Keratinocyte (primary cell): ENCODE data around the gene MMP21. TPM values are rescaled to one million over a fixed set of nuclear protein-coding genes. Genes with fewer than 3 reads are reported as not detected.

Source experiments
- DNase-seq: peaks from one replicate; pipeline ENCODE4 v3.0.0-alpha.2; 2011; ENCODE audit warnings: low read depth, missing footprints, low spot score
- FAIRE-seq: peaks from 2 replicates; lab custom pipeline; 2011; peaks lifted over from hg19 to GRCh38; lab: Jason Lieb, UNC
- H2AFZ ChIP-seq: 2 replicates; pipeline ENCODE4 v1.6.0; 2012; ENCODE audit warnings: low read length, control low read depth, inconsistent platforms; ENCODE audit not compliant: control insufficient read depth
- H3K27ac ChIP-seq: 2 replicates; pipeline ENCODE4 v1.5.1; 2011; ENCODE audit warnings: low read length; ENCODE audit not compliant: control insufficient read depth, insufficient read depth
- H3K27me3 ChIP-seq: 3 replicates; pipeline ENCODE4 v1.6.0; 2011; ENCODE audit warnings: low read length; ENCODE audit not compliant: control insufficient read depth, insufficient read depth; ENCODE audit errors: extremely low read depth
- H3K36me3 ChIP-seq, 2 experiments: 2 replicates in 1 of 2; 3 replicates in 1 of 2; pipeline ENCODE4 v1.5.1; 2011; ENCODE audit warnings: low read length in 2 of 2, mild to moderate bottlenecking in 1 of 2; ENCODE audit not compliant: control insufficient read depth in 2 of 2, insufficient read depth in 2 of 2; ENCODE audit errors: extremely low read depth in 1 of 2
- H3K4me1 ChIP-seq: 3 replicates; pipeline ENCODE4 v1.5.1; 2011; ENCODE audit warnings: low read length; ENCODE audit not compliant: control insufficient read depth, insufficient read depth; ENCODE audit errors: extremely low read depth
- H3K4me2 ChIP-seq: 3 replicates; pipeline ENCODE4 v1.6.0; 2011; ENCODE audit warnings: low read depth, low read length; ENCODE audit not compliant: control insufficient read depth, insufficient read depth; ENCODE audit errors: extremely low read depth
- H3K4me3 ChIP-seq, 3 experiments: fragments of 200-600 bp in 1 of 3; sonication (generic) in 1 of 3; 2 replicates in 2 of 3; 3 replicates in 1 of 3; pipeline ENCODE4 v1.5.1; 2011 to 2016; ENCODE audit warnings: low read length in 3 of 3, mild to moderate bottlenecking in 3 of 3, control low read depth in 2 of 3, inconsistent platforms in 1 of 3, low read depth in 1 of 3, mixed read lengths in 1 of 3, mixed run types in 1 of 3, moderate library complexity in 1 of 3; ENCODE audit not compliant: control insufficient read depth in 2 of 3, insufficient read depth in 2 of 3; ENCODE audit errors: extremely low read depth in 1 of 3
- H3K79me2 ChIP-seq: 2 replicates; pipeline ENCODE4 v1.6.0; 2012; ENCODE audit warnings: low read length; ENCODE audit not compliant: control insufficient read depth, insufficient read depth
- H3K9ac ChIP-seq: 3 replicates; pipeline ENCODE4 v1.6.0; 2011; ENCODE audit warnings: low read length; ENCODE audit not compliant: control insufficient read depth, insufficient read depth; ENCODE audit errors: extremely low read depth
- H3K9me1 ChIP-seq: 3 replicates; pipeline ENCODE4 v1.6.0; 2011; ENCODE audit warnings: low read length; ENCODE audit not compliant: control insufficient read depth, insufficient read depth; ENCODE audit errors: extremely low read depth
- H3K9me3 ChIP-seq: 2 replicates; pipeline ENCODE4 v1.5.1; 2012; ENCODE audit warnings: low read depth, low read length; ENCODE audit not compliant: control insufficient read depth
- H4K20me1 ChIP-seq: 3 replicates; pipeline ENCODE4 v1.6.0; 2011; ENCODE audit warnings: low read length; ENCODE audit not compliant: control insufficient read depth, insufficient read depth; ENCODE audit errors: extremely low read depth
- CTCF ChIP-seq, 3 experiments: IDR thresholded peaks in 1 of 3; conservative IDR thresholded peaks in 1 of 3; optimal IDR thresholded peaks in 1 of 3; 2 replicates in 2 of 3; 3 replicates in 1 of 3; pipeline versions ENCODE3 to v1.5.1; 2011; ENCODE audit warnings: low read length in 3 of 3, mild to moderate bottlenecking in 3 of 3, moderate library complexity in 2 of 3, control low read depth in 1 of 3, inconsistent platforms in 1 of 3; ENCODE audit not compliant: insufficient read depth in 2 of 3; ENCODE audit errors: extremely low read depth in 1 of 3
- EZH2 ChIP-seq: IDR thresholded peaks from one replicate; pipeline ENCODE4 v1.6.1; 2012; ENCODE audit warnings: inconsistent platforms, mild to moderate bottlenecking, low read length, moderate library complexity
- dilution Hi-C: fragments of 300-500 bp; cut with MboI; formaldehyde crosslinking; loops from one replicate; pipeline ENCODE4 v1.7.0; 2020; ENCODE audit warnings: low sequenced_read_pairs; ENCODE audit not compliant: extremely low pct_ligation_motif_present
- polyA plus RNA-seq, 5 experiments: library from polyadenylated mRNA; depleted of rRNA in 3 of 5; stranded (reverse) in 3 of 5; stranded (forward) in 1 of 5; unstranded in 1 of 5; fragments of >200 nt; gene quantifications; 1 replicate in 1 of 5; 2 replicates in 3 of 5; 3 replicates in 1 of 5; pipeline versions ENCODE4 v1.2.1 to v1.2.3, GENCODE V29; 2011 to 2012; ENCODE audit warnings: missing spikeins in 2 of 5, low read depth in 1 of 5, low replicate concordance in 1 of 5

The MMP21 gene
- polyA plus RNA-seq, 1 donor (not counting 4 experiments of a cell fraction or from before 2014, with no cell fraction given): not detected

DNA sequence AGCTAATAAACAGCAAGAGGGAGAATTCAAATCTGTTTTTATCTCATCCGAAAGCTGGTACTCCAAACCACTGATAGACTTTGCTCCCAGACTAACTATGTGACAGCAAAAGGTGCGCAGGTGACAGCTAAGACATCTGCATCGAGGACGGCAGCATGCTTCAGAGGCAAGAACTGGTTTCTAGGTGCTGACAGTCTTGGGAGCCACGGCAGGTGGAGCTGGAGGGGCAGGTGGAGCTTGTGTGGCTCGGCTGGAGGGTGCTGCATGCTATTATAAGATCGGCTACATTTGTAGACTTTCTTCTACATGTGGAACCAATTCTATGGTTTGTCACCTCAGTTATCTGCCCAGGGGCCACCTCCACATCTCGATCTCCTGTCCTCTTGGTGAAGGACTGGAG lies 21.8 kb upstream of the MMP21 start:
- Histone ChIP-seq H3K4me1 (no peaks in the 10 kb centered on the region), H2AFZ (no peak overlapping the region), H3K4me2 (no peak overlapping the region), H3K36me3 (peaks cover 6 to 21% of the 10 kb centered on the region in 2 experiments), H3K4me3 (no peak overlapping the region), H3K27me3 (no peaks in the 10 kb centered on the region), H3K79me2 (no peaks in the 10 kb centered on the region), H3K9me1 (no peaks in the 10 kb centered on the region), H3K9ac (no peak overlapping the region), H4K20me1 (no peaks in the 10 kb centered on the region), H3K27ac (no peak overlapping the region), H3K9me3 (no peaks in the 10 kb centered on the region)
- no peak for TF ChIP-seq CTCF (optimal IDR thresholded peaks at IDR 0.05 in 1 of 3, IDR thresholded peaks at IDR 0.05 in 1 of 3, conservative IDR thresholded peaks at IDR 0.05 in 1 of 3; ENCODE audit: extremely low read depth in 1 of 3, insufficient read depth in 2 of 3, low read length in 3 of 3)
- TF ChIP-seq EZH2: no peak
- FAIRE-seq (no peak), DNase-seq (no peak)
- dilution Hi-C loops: no loop called here

GRCh38 chr10:125795637-125796190 lies 20.1 kb upstream of the MMP21 start:
- FAIRE-seq: no peak
- peaks cover 6 to 26% of the 10 kb centered on the region in 2 experiments for H3K36me3 ChIP-seq
- no peak for DNase-seq
- no peaks in the 10 kb centered on the region for H4K20me1 ChIP-seq
- no peaks in the 10 kb centered on the region for H3K27me3 ChIP-seq
- H3K4me1 ChIP-seq: no peaks in the 10 kb centered on the region
- H3K9ac ChIP-seq: no peak overlapping the region
- no peaks in the 10 kb centered on the region for H3K79me2 ChIP-seq
- dilution Hi-C loops: no loop called here
- H3K9me3 ChIP-seq: no peaks in the 10 kb centered on the region
- no peak overlapping the region for H3K4me3 ChIP-seq
- H3K27ac ChIP-seq: no peak overlapping the region
- H2AFZ ChIP-seq: no peak overlapping the region
- TF ChIP-seq CTCF (optimal IDR thresholded peaks at IDR 0.05 in 1 of 3, IDR thresholded peaks at IDR 0.05 in 1 of 3, conservative IDR thresholded peaks at IDR 0.05 in 1 of 3; ENCODE audit: extremely low read depth in 1 of 3, insufficient read depth in 2 of 3, low read length in 3 of 3): no peak
- TF ChIP-seq EZH2: no peak
- no peaks in the 10 kb centered on the region for H3K9me1 ChIP-seq
- H3K4me2 ChIP-seq: no peak overlapping the region
